Transverse colon (tissue), 4 donors: ENCODE measurements around the gene DDAH1.

Source experiments
- CTCF ChIP-seq, 5 experiments: fragments of 200-600 bp in 3 of 5; fragments of 450-650 bp in 2 of 5; sonication (generic) in 3 of 5; IDR thresholded peaks; 1 replicate in 2 of 5; 2 replicates in 3 of 5; pipeline ENCODE4 v1.5.1; 2016 to 2017; ENCODE audit warnings: antibody characterized with exemption in 5 of 5, inconsistent platforms in 3 of 5, mild to moderate bottlenecking in 2 of 5, moderate library complexity in 1 of 5
- POLR2A ChIP-seq: fragments of 450-650 bp; IDR thresholded peaks from one replicate; pipeline ENCODE4 v1.6.1; 2016; ENCODE audit warnings: antibody characterized with exemption, mild to moderate bottlenecking, moderate library complexity
- POLR2AphosphoS5 ChIP-seq, 3 donors: sonication (generic); formaldehyde crosslinking; IDR thresholded peaks; one replicate each; pipeline ENCODE4 v1.6.1; 2016; ENCODE audit warnings: antibody characterized with exemption in 3 of 3

DNA sequence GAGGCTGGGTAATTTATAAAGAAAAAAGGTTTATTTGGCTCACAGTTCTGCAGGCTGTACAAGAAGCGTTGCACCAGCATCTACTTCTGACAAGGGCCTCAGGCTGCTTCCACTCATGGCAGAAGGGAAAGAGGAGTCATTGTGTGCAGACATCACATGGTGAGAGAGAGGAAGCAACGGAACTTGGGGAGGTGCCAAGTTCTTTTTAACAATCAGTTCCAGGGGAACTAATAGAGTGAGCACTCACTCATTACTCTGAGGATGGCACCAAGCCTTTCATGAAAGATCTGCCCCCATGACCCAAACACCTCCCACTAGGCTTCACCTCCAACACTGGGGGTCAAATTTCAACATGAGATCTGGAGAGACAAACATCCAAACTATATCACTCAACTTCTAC, 77.2 kb downstream of the DDAH1 start:
- TF ChIP-seq POLR2A (no peak), CTCF (IDR thresholded peaks at IDR 0.05) (no peak), POLR2AphosphoS5 (IDR thresholded peaks at IDR 0.05) (no peak)
